ENCODE measurements around the gene USP3.

DNA sequence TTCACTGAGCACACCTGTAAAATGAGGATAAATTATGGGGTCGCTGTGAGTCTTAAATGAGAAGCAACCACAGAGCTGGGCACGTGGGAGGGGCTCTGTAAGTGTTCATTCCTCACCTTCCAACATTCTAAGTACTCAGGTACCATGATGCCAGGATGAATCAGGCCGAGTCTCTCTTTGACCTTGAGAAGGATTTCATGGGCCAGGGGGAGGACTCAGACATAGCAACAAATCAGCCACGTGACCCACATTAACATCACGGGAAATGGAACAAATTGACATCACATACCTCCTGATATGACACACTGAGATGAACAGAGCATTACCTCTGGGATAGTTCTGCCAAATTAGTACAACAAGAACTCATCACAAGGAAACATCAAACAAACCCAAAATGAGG lies 35.2 kb upstream of the USP3 start:
- TF ChIP-seq POLR2A (IDR thresholded peaks at IDR 0.05) (no peak), EP300 (IDR thresholded peaks at IDR 0.05) (no peak)
- TF ChIP-seq, protein P1, sequence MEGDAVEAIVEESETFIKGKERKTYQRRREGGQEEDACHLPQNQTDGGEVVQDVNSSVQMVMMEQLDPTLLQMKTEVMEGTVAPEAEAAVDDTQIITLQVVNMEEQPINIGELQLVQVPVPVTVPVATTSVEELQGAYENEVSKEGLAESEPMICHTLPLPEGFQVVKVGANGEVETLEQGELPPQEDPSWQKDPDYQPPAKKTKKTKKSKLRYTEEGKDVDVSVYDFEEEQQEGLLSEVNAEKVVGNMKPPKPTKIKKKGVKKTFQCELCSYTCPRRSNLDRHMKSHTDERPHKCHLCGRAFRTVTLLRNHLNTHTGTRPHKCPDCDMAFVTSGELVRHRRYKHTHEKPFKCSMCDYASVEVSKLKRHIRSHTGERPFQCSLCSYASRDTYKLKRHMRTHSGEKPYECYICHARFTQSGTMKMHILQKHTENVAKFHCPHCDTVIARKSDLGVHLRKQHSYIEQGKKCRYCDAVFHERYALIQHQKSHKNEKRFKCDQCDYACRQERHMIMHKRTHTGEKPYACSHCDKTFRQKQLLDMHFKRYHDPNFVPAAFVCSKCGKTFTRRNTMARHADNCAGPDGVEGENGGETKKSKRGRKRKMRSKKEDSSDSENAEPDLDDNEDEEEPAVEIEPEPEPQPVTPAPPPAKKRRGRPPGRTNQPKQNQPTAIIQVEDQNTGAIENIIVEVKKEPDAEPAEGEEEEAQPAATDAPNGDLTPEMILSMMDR (IDR thresholded peaks at IDR 0.05): no peak
